Activated CD8-positive, alpha-beta memory T cell treated with anti-CD3 and anti-CD28 coated beads for 36 hours (primary cell): Measurements from ENCODE around the gene SVOPL. TPM values are rescaled to one million over a fixed set of nuclear protein-coding genes. Genes with fewer than 3 reads are reported as not detected.

Experiments used
- CTCF ChIA-PET: fragments of 350-600 bp; sonication (Branson Sonifier 250); formaldehyde crosslinking; loops from one replicate; lab custom pipeline; 2021; ENCODE audit warnings: antibody characterized with exemption; lab: Charles Lee
- POLR2A ChIA-PET: fragments of 350-600 bp; sonication (Branson Sonifier 250); formaldehyde crosslinking; loops from one replicate; lab custom pipeline; 2021; ENCODE audit warnings: antibody characterized with exemption; lab: Charles Lee
- total RNA-seq, 2 experiments: library from RNA; stranded (reverse); gene quantifications; one replicate each; pipeline ENCODE4 v1.2.3, GENCODE V29; 2021

SVOPL gene
- total RNA-seq, 2 experiments from 2014 or later = not detected

- CTCF ChIA-PET = no interaction called here
- POLR2A ChIA-PET = no interaction called here
Observed at GRCh38 chr7:138546829-138547228, 154.3 kb downstream of the SVOPL start.

GRCh38 chr7:138546064-138546619 lies 155.0 kb downstream of the SVOPL start:
- ChIA-PET POLR2A (no interaction called here), CTCF (no interaction called here)

- CTCF ChIA-PET = no interaction called here
- POLR2A ChIA-PET = no interaction called here
Observed at GRCh38 chr7:138545123-138545522, 156.0 kb downstream of the SVOPL start.

Other genes starting within 250 kb of the SVOPL start
- gene TRIM24, start 241.1 kb downstream of the SVOPL start, total RNA-seq = 10 to 100 TPM; 15.6 to 16.0 TPM
- not detected for gene TMEM213, start 96.6 kb upstream of the SVOPL start, total RNA-seq
- gene ATP6V0A4, start 96.8 kb upstream of the SVOPL start, total RNA-seq = not detected